Keratinocyte (primary cell): Measurements from ENCODE around the gene TMEM253.

ENCODE experiments used
- EZH2 ChIP-seq: IDR thresholded peaks from one replicate; pipeline ENCODE4 v1.6.1; 2012; ENCODE audit warnings: inconsistent platforms, mild to moderate bottlenecking, low read length, moderate library complexity
- TF ChIP-seq, protein P1 (sequence below), 3 experiments: IDR thresholded peaks in 1 of 3; conservative IDR thresholded peaks in 1 of 3; optimal IDR thresholded peaks in 1 of 3; 2 replicates in 2 of 3; 3 replicates in 1 of 3; pipeline versions ENCODE3 to v1.5.1; 2011; ENCODE audit warnings: low read length in 3 of 3, mild to moderate bottlenecking in 3 of 3, moderate library complexity in 2 of 3, control low read depth in 1 of 3, inconsistent platforms in 1 of 3; ENCODE audit not compliant: insufficient read depth in 2 of 3; ENCODE audit errors: extremely low read depth in 1 of 3

DNA sequence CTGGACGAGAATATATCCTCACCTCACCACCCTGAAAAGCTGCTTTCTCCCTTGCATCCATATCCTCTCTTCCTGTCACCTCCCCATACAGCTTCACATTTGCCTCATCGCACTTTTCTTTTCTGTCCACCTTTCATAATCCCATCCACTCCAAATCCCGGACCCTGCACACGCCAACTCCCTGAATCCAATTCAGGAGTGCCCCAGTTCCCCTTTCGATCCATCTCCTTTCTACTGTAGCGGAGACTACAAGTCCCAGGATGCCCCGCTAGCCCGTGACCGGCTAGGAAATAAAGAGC, 2.5 kb downstream of the TMEM253 start:
- TF ChIP-seq, protein P1, sequence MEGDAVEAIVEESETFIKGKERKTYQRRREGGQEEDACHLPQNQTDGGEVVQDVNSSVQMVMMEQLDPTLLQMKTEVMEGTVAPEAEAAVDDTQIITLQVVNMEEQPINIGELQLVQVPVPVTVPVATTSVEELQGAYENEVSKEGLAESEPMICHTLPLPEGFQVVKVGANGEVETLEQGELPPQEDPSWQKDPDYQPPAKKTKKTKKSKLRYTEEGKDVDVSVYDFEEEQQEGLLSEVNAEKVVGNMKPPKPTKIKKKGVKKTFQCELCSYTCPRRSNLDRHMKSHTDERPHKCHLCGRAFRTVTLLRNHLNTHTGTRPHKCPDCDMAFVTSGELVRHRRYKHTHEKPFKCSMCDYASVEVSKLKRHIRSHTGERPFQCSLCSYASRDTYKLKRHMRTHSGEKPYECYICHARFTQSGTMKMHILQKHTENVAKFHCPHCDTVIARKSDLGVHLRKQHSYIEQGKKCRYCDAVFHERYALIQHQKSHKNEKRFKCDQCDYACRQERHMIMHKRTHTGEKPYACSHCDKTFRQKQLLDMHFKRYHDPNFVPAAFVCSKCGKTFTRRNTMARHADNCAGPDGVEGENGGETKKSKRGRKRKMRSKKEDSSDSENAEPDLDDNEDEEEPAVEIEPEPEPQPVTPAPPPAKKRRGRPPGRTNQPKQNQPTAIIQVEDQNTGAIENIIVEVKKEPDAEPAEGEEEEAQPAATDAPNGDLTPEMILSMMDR (optimal IDR thresholded peaks at IDR 0.05 in 1 of 3, IDR thresholded peaks at IDR 0.05 in 1 of 3, conservative IDR thresholded peaks at IDR 0.05 in 1 of 3; ENCODE audit: extremely low read depth in 1 of 3, insufficient read depth in 2 of 3, low read length in 3 of 3) = no peak
- no peak for TF ChIP-seq EZH2
